ENCODE measurements around the gene AGPAT1. TPM values are rescaled to one million over a fixed set of nuclear protein-coding genes. Genes with fewer than 3 reads are reported as not detected.

AGPAT1 gene
- total and polyA plus RNA-seq, 10 of the 15 experiments (the other 5 are each of a cell fraction or from before 2014, with no cell fraction given), result 13.9 to 39.5 (median 24.7) TPM

DNA sequence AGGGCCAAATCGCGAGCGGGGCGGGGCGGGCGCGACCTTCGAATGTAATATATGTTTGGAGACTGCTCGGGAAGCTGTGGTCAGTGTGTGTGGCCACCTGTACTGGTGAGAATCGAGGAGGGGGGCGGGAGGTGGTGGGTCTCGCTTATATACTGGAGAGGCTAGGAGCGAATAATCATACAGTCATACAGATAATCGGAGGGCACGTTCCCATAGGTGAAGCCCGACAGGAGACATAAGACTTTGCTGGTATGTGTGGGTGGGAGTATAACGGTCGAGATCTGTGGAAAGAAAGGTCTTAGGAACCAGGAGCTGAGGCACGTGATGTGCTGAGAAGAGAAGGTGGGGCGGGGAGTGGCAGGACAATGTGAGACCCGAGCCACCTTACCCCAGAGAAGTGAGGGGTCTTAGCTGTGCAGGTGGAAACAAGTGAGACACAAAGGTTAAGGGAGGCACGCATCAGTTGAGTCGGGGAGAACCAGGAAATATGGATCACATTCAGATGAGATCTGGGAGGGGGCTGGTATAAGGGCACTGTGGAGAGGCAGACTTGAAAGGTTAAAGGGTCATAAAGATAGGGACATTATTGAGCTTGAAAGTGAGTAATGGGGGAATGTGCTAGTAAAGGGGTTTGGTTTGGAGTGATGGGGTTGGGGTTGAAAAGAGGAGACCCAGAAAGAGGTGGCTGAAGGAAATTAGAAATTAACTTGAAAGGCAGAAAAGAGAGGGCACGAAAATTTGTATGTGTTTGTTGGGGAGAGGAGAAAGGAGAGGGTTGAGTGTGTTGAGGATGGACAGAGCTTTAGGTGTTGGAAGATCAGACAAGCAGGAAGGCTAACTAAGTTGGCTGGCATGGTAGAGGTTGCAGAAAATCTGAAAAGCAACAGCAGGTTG, 2.9 kb upstream of the AGPAT1 start (continued):
- TF ChIP-seq ATF2 (IDR thresholded peaks at IDR 0.05; ENCODE audit: low read length), result no peak
- no peak for TF ChIP-seq BACH1 (IDR thresholded peaks at IDR 0.05; ENCODE audit: borderline replicate concordance)
- no peak for TF ChIP-seq TCF3 (IDR thresholded peaks at IDR 0.05; ENCODE audit: borderline replicate concordance, insufficient read depth, low read depth, low read length)
- TF ChIP-seq FOXK2 (IDR thresholded peaks at IDR 0.05), result no peak
- TF ChIP-seq, protein P1, sequence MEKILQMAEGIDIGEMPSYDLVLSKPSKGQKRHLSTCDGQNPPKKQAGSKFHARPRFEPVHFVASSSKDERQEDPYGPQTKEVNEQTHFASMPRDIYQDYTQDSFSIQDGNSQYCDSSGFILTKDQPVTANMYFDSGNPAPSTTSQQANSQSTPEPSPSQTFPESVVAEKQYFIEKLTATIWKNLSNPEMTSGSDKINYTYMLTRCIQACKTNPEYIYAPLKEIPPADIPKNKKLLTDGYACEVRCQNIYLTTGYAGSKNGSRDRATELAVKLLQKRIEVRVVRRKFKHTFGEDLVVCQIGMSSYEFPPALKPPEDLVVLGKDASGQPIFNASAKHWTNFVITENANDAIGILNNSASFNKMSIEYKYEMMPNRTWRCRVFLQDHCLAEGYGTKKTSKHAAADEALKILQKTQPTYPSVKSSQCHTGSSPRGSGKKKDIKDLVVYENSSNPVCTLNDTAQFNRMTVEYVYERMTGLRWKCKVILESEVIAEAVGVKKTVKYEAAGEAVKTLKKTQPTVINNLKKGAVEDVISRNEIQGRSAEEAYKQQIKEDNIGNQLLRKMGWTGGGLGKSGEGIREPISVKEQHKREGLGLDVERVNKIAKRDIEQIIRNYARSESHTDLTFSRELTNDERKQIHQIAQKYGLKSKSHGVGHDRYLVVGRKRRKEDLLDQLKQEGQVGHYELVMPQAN (conservative IDR thresholded peaks at IDR 0.05), result peak; percentile 94
- TF ChIP-seq HCFC1 (IDR thresholded peaks at IDR 0.05; ENCODE audit: low read length), result no peak; the same call in 1 of the 2 replicates
- TF ChIP-seq TAF1 (IDR thresholded peaks at IDR 0.05; ENCODE audit: borderline replicate concordance, low read depth, low read length), result no peak
- no peak for TF ChIP-seq ESRRA (IDR thresholded peaks at IDR 0.05; ENCODE audit: low read length)
- TF ChIP-seq YY1 (IDR thresholded peaks at IDR 0.05; ENCODE audit: low read depth, low read length), result no peak
- TF ChIP-seq HDAC6 (IDR thresholded peaks at IDR 0.05; ENCODE audit: unreplicated experiment), result no peak
- no peak for TF ChIP-seq RFX5 (IDR thresholded peaks at IDR 0.05; ENCODE audit: low read depth, low read length)
- peak; percentile 50 for TF ChIP-seq SMAD1 (IDR thresholded peaks at IDR 0.05; ENCODE audit: low read depth, partially characterized antibody)
- peak; percentile 23; the same call in 1 of the 2 replicates for TF ChIP-seq MTA2 (IDR thresholded peaks at IDR 0.05; ENCODE audit: low read depth)
- no peak for TF ChIP-seq POU2F2 (IDR thresholded peaks at IDR 0.05; ENCODE audit: borderline replicate concordance, low read depth, low read length)
- no peak for TF ChIP-seq NFYB (IDR thresholded peaks at IDR 0.05; ENCODE audit: insufficient read depth, low read depth, low read length)
- 0 out of 2 replicates have a peak, but pooled peaks have one; percentile 14 for TF ChIP-seq MAX (IDR thresholded peaks at IDR 0.05; ENCODE audit: low read depth, low read length)
- TF ChIP-seq PAX5 (IDR thresholded peaks at IDR 0.05; ENCODE audit: borderline replicate concordance, low read depth, low read length), result no peak
- TF ChIP-seq, protein P2, sequence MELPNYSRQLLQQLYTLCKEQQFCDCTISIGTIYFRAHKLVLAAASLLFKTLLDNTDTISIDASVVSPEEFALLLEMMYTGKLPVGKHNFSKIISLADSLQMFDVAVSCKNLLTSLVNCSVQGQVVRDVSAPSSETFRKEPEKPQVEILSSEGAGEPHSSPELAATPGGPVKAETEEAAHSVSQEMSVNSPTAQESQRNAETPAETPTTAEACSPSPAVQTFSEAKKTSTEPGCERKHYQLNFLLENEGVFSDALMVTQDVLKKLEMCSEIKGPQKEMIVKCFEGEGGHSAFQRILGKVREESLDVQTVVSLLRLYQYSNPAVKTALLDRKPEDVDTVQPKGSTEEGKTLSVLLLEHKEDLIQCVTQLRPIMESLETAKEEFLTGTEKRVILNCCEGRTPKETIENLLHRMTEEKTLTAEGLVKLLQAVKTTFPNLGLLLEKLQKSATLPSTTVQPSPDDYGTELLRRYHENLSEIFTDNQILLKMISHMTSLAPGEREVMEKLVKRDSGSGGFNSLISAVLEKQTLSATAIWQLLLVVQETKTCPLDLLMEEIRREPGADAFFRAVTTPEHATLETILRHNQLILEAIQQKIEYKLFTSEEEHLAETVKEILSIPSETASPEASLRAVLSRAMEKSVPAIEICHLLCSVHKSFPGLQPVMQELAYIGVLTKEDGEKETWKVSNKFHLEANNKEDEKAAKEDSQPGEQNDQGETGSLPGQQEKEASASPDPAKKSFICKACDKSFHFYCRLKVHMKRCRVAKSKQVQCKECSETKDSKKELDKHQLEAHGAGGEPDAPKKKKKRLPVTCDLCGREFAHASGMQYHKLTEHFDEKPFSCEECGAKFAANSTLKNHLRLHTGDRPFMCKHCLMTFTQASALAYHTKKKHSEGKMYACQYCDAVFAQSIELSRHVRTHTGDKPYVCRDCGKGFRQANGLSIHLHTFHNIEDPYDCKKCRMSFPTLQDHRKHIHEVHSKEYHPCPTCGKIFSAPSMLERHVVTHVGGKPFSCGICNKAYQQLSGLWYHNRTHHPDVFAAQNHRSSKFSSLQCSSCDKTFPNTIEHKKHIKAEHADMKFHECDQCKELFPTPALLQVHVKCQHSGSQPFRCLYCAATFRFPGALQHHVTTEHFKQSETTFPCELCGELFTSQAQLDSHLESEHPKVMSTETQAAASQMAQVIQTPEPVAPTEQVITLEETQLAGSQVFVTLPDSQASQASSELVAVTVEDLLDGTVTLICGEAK (IDR thresholded peaks at IDR 0.05; ENCODE audit: borderline replicate concordance), result no peak

Data from GM12878 (cell line).